ENCODE results near the gene HDAC1.
"Not testable (repeated sequence)": the region's sequence is repeated elsewhere in the genome, so short reads cannot be mapped to it uniquely, and the experiment has no call there.

Gene HDAC1

GRCh38 chr1:32263744-32264143, 28.1 kb upstream of the HDAC1 start:
- Mint-ChIP-seq H3K27ac (peak overlapping the region; percentile 86), H3K9me3 (no peaks in the 10 kb centered on the region), H3K4me3 (peak overlapping the region; percentile 42), H3K27me3 (no peaks in the 10 kb centered on the region), H3K36me3 (peaks cover 37% of the 10 kb centered on the region), H3K4me1 (peaks cover 62% of the 10 kb centered on the region)
- peak; percentile 47 for DNase-seq
- CTCF ChIA-PET = interaction anchor here (4.4 kb wide), 1 partner anchor 14 kb away, joined by 23 read pairs; no protein-coding TSS in a partner anchor

GRCh38 chr1:32265846-32266245, 26.0 kb upstream of the HDAC1 start:
- H3K4me1 Mint-ChIP-seq = peaks cover 61% of the 10 kb centered on the region
- H3K9me3 Mint-ChIP-seq = no peaks in the 10 kb centered on the region
- peak overlapping the region; percentile 86 for H3K27ac Mint-ChIP-seq
- CTCF ChIA-PET = interaction anchor here (1.0 to 4.4 kb wide), 3 partner anchors 8 to 25 kb away, joined by 3 to 23 read pairs (median 4); no protein-coding TSS in a partner anchor
- DNase-seq = no peak
- peaks cover 32% of the 10 kb centered on the region for H3K36me3 Mint-ChIP-seq
- H3K27me3 Mint-ChIP-seq = no peaks in the 10 kb centered on the region
- H3K4me3 Mint-ChIP-seq = peak overlapping the region; percentile 4

DNA sequence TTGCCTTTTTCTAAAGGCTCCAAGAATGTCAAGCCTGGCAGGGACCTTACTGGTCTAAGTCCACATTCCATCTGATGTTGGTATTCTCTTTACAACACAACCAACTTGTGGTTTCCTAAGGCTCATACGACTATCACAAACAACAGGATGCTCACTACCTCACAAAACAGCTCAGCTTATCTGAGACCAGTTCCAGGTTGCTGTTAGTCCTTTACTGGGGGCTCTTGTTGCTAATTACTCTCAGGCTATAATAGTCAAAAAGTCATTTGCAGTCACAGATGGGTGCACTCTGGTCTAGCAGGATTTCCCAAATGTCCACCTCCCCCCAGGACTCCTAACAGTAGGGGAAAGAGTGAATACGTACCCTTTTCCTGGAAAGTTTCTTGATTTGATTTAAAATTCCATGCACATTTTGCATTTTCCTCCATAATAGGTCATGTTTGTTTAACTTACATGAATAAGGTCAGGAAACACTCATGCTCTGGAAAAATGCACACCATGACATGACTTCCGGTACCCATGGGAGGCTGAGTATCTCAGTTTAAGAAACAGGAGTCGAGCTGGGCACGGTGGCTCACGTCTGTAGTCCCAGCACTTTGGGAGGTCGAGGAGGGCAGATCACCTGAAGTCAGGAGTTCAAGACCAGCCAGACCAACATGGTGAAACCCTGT, 24.8 kb upstream of the HDAC1 start:
- Mint-ChIP-seq H3K27me3 (no peaks in the 10 kb centered on the region), H3K27ac (peak overlapping the region; percentile 99), H3K4me1 (peaks cover 71% of the 10 kb centered on the region), H3K4me3 (peak overlapping the region; percentile 72), H3K9me3 (no peaks in the 10 kb centered on the region), H3K36me3 (peaks cover 43% of the 10 kb centered on the region)
- CTCF ChIA-PET = interaction anchor here (2.1 kb wide), 1 partner anchor 27 kb away, joined by 5 read pairs; no protein-coding TSS in a partner anchor
- peak; percentile 43 for DNase-seq

GRCh38 chr1:32269744-32270143, 22.1 kb upstream of the HDAC1 start:
- peaks cover 58% of the 10 kb centered on the region for H3K36me3 Mint-ChIP-seq
- peak overlapping the region; percentile 85 for H3K27ac Mint-ChIP-seq
- peaks cover 5% of the 10 kb centered on the region for H3K27me3 Mint-ChIP-seq
- H3K4me1 Mint-ChIP-seq = peaks cover 76% of the 10 kb centered on the region
- H3K9me3 Mint-ChIP-seq = no peaks in the 10 kb centered on the region
- CTCF ChIA-PET = interaction anchor here (0.9 to 1.6 kb wide), 2 partner anchors 21 to 54 kb away, joined by 3 to 7 read pairs; no protein-coding TSS in a partner anchor
- H3K4me3 Mint-ChIP-seq = no peak overlapping the region
- DNase-seq = no peak

- Mint-ChIP-seq H3K36me3 (peaks cover 67% of the 10 kb centered on the region), H3K4me3 (peak overlapping the region; percentile 70), H3K9me3 (no peaks in the 10 kb centered on the region), H3K27me3 (peaks cover 5% of the 10 kb centered on the region), H3K27ac (peak overlapping the region; percentile 90), H3K4me1 (peaks cover 63% of the 10 kb centered on the region)
- DNase-seq = peak; percentile 45
- CTCF ChIA-PET = interaction anchor here (1.1 to 4.7 kb wide), 3 partner anchors 11 to 80 kb away, joined by 3 to 16 read pairs (median 3); partner anchors contain the start of genes FAM167B and LCK
Measured at GRCh38 chr1:32272557-32273390, 19.1 kb upstream of the HDAC1 start.

GRCh38 chr1:32273391-32274208, 18.3 kb upstream of the HDAC1 start:
- Mint-ChIP-seq H3K4me1 (peaks cover 65% of the 10 kb centered on the region), H3K9me3 (no peaks in the 10 kb centered on the region), H3K36me3 (peaks cover 73% of the 10 kb centered on the region), H3K4me3 (peak overlapping the region; percentile 70), H3K27me3 (peaks cover 5% of the 10 kb centered on the region), H3K27ac (peak overlapping the region; percentile 90)
- DNase-seq = peak; percentile 88
- CTCF ChIA-PET = interaction anchor here (4.7 kb wide), 1 partner anchor 25 kb away, joined by 16 read pairs; the partner anchor contains the start of genes FAM167B and LCK

DNA sequence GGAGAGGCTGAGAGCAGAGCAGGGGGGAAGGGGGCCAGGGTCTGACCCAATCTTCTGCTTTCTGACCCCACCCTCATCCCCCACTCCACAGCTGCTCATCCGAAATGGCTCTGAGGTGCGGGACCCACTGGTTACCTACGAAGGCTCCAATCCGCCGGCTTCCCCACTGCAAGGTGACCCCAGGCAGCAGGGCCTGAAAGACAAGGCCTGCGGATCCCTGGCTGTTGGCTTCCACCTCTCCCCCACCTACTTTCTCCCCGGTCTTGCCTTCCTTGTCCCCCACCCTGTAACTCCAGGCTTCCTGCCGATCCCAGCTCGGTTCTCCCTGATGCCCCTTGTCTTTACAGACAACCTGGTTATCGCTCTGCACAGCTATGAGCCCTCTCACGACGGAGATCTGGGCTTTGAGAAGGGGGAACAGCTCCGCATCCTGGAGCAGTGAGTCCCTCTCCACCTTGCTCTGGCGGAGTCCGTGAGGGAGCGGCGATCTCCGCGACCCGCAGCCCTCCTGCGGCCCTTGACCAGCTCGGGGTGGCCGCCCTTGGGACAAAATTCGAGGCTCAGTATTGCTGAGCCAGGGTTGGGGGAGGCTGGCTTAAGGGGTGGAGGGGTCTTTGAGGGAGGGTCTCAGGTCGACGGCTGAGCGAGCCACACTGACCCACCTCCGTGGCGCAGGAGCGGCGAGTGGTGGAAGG, 17.1 kb upstream of the HDAC1 start:
- H3K27me3 Mint-ChIP-seq = peaks cover 5% of the 10 kb centered on the region
- DNase-seq = no peak
- peaks cover 54% of the 10 kb centered on the region for H3K4me1 Mint-ChIP-seq
- H3K9me3 Mint-ChIP-seq = no peaks in the 10 kb centered on the region
- peak overlapping the region; percentile 70 for H3K4me3 Mint-ChIP-seq
- CTCF ChIA-PET = interaction anchor here (1.6 to 4.7 kb wide), 2 partner anchors 26 to 59 kb away, joined by 6 to 16 read pairs; partner anchors contain the start of genes FAM167B and LCK
- H3K36me3 Mint-ChIP-seq = peaks cover 83% of the 10 kb centered on the region
- peak overlapping the region; percentile 90 for H3K27ac Mint-ChIP-seq

- no peak for DNase-seq
- Mint-ChIP-seq H3K4me3 (peak overlapping the region; percentile 3), H3K36me3 (peaks cover 86% of the 10 kb centered on the region), H3K27ac (peak overlapping the region; percentile 90), H3K27me3 (peaks cover 5% of the 10 kb centered on the region), H3K4me1 (peaks cover 52% of the 10 kb centered on the region), H3K9me3 (no peaks in the 10 kb centered on the region)
- CTCF ChIA-PET = interaction anchor here (1.6 to 4.7 kb wide), 2 partner anchors 26 to 59 kb away, joined by 6 to 16 read pairs; partner anchors contain the start of genes FAM167B and LCK
Measured at GRCh38 chr1:32275424-32275823, 16.5 kb upstream of the HDAC1 start.

- no peak overlapping the region for H3K27ac Mint-ChIP-seq
- H3K9me3 Mint-ChIP-seq = no peaks in the 10 kb centered on the region
- no peak for DNase-seq
- H3K4me1 Mint-ChIP-seq = peaks cover 48% of the 10 kb centered on the region
- H3K36me3 Mint-ChIP-seq = peaks cover 85% of the 10 kb centered on the region
- CTCF ChIA-PET = interaction anchor here (0.6 to 4.7 kb wide), 3 partner anchors 27 to 61 kb away, joined by 3 to 16 read pairs (median 3); partner anchors contain the start of genes FAM167B and LCK
- peaks cover 5% of the 10 kb centered on the region for H3K27me3 Mint-ChIP-seq
- no peak overlapping the region for H3K4me3 Mint-ChIP-seq
Measured at GRCh38 chr1:32276032-32276782, 15.7 kb upstream of the HDAC1 start.

- H3K27ac Mint-ChIP-seq, H3K27me3 Mint-ChIP-seq, H3K4me1 Mint-ChIP-seq, H3K4me3 Mint-ChIP-seq, CTCF ChIA-PET, DNase-seq, H3K9me3 Mint-ChIP-seq: not testable (repeated sequence)
- peaks cover 37% of the 10 kb centered on the region for H3K36me3 Mint-ChIP-seq
Measured at GRCh38 chr1:32284777-32285176, 7.1 kb upstream of the HDAC1 start.

DNA sequence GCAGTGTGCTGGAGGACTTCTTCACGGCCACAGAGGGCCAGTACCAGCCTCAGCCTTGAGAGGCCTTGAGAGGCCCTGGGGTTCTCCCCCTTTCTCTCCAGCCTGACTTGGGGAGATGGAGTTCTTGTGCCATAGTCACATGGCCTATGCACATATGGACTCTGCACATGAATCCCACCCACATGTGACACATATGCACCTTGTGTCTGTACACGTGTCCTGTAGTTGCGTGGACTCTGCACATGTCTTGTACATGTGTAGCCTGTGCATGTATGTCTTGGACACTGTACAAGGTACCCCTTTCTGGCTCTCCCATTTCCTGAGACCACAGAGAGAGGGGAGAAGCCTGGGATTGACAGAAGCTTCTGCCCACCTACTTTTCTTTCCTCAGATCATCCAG, 6.2 kb upstream of the HDAC1 start:
- Mint-ChIP-seq H3K4me3 (no peak overlapping the region), H3K36me3 (peaks cover 29% of the 10 kb centered on the region), H3K9me3 (no peaks in the 10 kb centered on the region), H3K27ac (peak overlapping the region; percentile 47), H3K27me3 (no peaks in the 10 kb centered on the region), H3K4me1 (peaks cover 8% of the 10 kb centered on the region)
- DNase-seq = no peak
- CTCF ChIA-PET = no interaction called here

GRCh38 chr1:32286763-32287162, 5.1 kb upstream of the HDAC1 start:
- Mint-ChIP-seq H3K27me3 (peaks cover 2% of the 10 kb centered on the region), H3K36me3 (peaks cover 24% of the 10 kb centered on the region), H3K9me3 (no peaks in the 10 kb centered on the region), H3K27ac (peak overlapping the region; percentile 64), H3K4me1 (peaks cover 16% of the 10 kb centered on the region), H3K4me3 (no peak overlapping the region)
- CTCF ChIA-PET = interaction anchor here (1.2 kb wide), 1 partner anchor 70 kb away, joined by 3 read pairs; no protein-coding TSS in a partner anchor
- DNase-seq = no peak

All from activated naive CD4-positive, alpha-beta T cell treated with anti-CD3 and anti-CD28 coated beads, Interleukin-2, amount 10 ng/mL, durations not matched to agents 7 days and 5 days (primary cell).